Activated CD4-positive, alpha-beta T cell treated with anti-CD3 and anti-CD28 coated beads, Interleukin-2, Interleukin-4, amounts not matched to agents 100 ng/mL and 50 ng/mL, durations not matched to agents 16 hours and 8 hours (primary cell): ENCODE measurements around the gene CARMIL1.
"Not testable (repeated sequence)": the region's sequence is repeated elsewhere in the genome, so short reads cannot be mapped to it uniquely, and the experiment has no call there.

Source experiments
- DNase-seq: peaks from one replicate; pipeline ENCODE4 v3.0.0-alpha.2; 2020; ENCODE audit warnings: low spot score

CARMIL1 gene

GRCh38 chr6:25411316-25411950 is 132.3 kb downstream of the CARMIL1 start:
- DNase-seq, result no peak

- no peak for DNase-seq
These were observed 134.2 kb downstream of the CARMIL1 start for GRCh38 chr6:25413207-25413905.

GRCh38 chr6:25414168-25414567 is 135.0 kb downstream of the CARMIL1 start:
- no peak for DNase-seq

GRCh38 chr6:25414755-25415154 is 135.6 kb downstream of the CARMIL1 start:
- no peak for DNase-seq

GRCh38 chr6:25415274-25415673 is 136.1 kb downstream of the CARMIL1 start:
- DNase-seq, result no peak

- DNase-seq, result no peak
These were observed 136.5 kb downstream of the CARMIL1 start for GRCh38 chr6:25415701-25416100.

- no peak for DNase-seq
These were observed 138.0 kb downstream of the CARMIL1 start for GRCh38 chr6:25417046-25417605.

GRCh38 chr6:25418454-25419052 is 139.4 kb downstream of the CARMIL1 start:
- DNase-seq, result no peak

- DNase-seq, result no peak
These were observed 140.7 kb downstream of the CARMIL1 start for GRCh38 chr6:25419879-25420278.

GRCh38 chr6:25423358-25423757 is 144.2 kb downstream of the CARMIL1 start:
- no peak for DNase-seq

GRCh38 chr6:25424303-25424702 is 145.1 kb downstream of the CARMIL1 start:
- DNase-seq, result no peak

GRCh38 chr6:25427549-25427948 is 148.4 kb downstream of the CARMIL1 start:
- DNase-seq, result no peak

- no peak for DNase-seq
These were observed 149.7 kb downstream of the CARMIL1 start for GRCh38 chr6:25428758-25429317.

- no peak for DNase-seq
These were observed 152.3 kb downstream of the CARMIL1 start for GRCh38 chr6:25431306-25431974.

GRCh38 chr6:25431975-25432307 is 152.8 kb downstream of the CARMIL1 start:
- no peak for DNase-seq

GRCh38 chr6:25434921-25435320 is 155.7 kb downstream of the CARMIL1 start:
- DNase-seq, result no peak

- DNase-seq, result no peak
These were observed 156.3 kb downstream of the CARMIL1 start for GRCh38 chr6:25435416-25435985.

- DNase-seq, result no peak
These were observed 157.6 kb downstream of the CARMIL1 start for GRCh38 chr6:25436760-25437159.

GRCh38 chr6:25439368-25439767 is 160.2 kb downstream of the CARMIL1 start:
- DNase-seq, result no peak

- DNase-seq, result no peak
These were observed 162.6 kb downstream of the CARMIL1 start for GRCh38 chr6:25441663-25442270.

- no peak for DNase-seq
These were observed 163.7 kb downstream of the CARMIL1 start for GRCh38 chr6:25442898-25443297.

GRCh38 chr6:25444521-25444920 is 165.3 kb downstream of the CARMIL1 start:
- DNase-seq, result not testable (repeated sequence)
